ENCODE data around the gene ELL3.
A peak's percentile ranks its signal among the peaks of the same experiment; 100 is the strongest.
"Not testable (repeated sequence)": the region's sequence is repeated elsewhere in the genome, so short reads cannot be mapped to it uniquely, and the experiment has no call there.

Gene ELL3

GRCh38 chr15:43776718-43777266 is at the start of gene ELL3:
TSS of gene ELL3 (minus strand) at chr15:43776966. CDS start at chr15:43776901, 65 bp downstream.
- Histone ChIP-seq H3K4me3 (peak within 1 kb of the TSS; percentile 54 to 68), H3K27me3 (no peaks in the 10 kb centered on the region), H3K36me3 (peaks cover 1 to 25% (median 21%) of the 10 kb centered on the region in 3 donors), H3K27ac (peak within 1 kb of the TSS; percentile 88 to 89), H3K9me3 (no peaks in the 10 kb centered on the region), H3K4me1 (peaks cover 0 to 22% (median 13%) of the 10 kb centered on the region in 4 donors)
- peak; percentile 78 to 91 for DNase-seq
- intact Hi-C loops (cut with DNase I; ENCODE audit: low total_unique reads): loop anchor here (10.0 kb wide), 1 partner anchor 262 kb away; the partner anchor contains the start of gene MAP1A
- no peak for TF ChIP-seq CTCF (IDR thresholded peaks at IDR 0.05)

GRCh38 chr15:43826029-43826507 is 49.3 kb upstream of the ELL3 start:
- DNase-seq: no peak
- H3K27ac ChIP-seq: peak overlapping the region; percentile 65 to 78
- peak overlapping the region; percentile 58 to 59 for H3K4me3 ChIP-seq
- no peaks in the 10 kb centered on the region for H3K9me3 ChIP-seq
- peaks cover 0 to 4% (median 0%) of the 10 kb centered on the region in 3 donors for H3K36me3 ChIP-seq
- intact Hi-C loops (cut with DNase I; ENCODE audit: low total_unique reads): no loop called here
- no peaks in the 10 kb centered on the region for H3K27me3 ChIP-seq
- no peak for TF ChIP-seq CTCF (IDR thresholded peaks at IDR 0.05)
- peaks cover 4 to 53% (median 30%) of the 10 kb centered on the region in 4 donors for H3K4me1 ChIP-seq

- not testable (repeated sequence) for H3K9me3 ChIP-seq, H3K4me3 ChIP-seq, H3K27ac ChIP-seq, DNase-seq, H3K27me3 ChIP-seq
- intact Hi-C loops (cut with DNase I; ENCODE audit: low total_unique reads): loop anchor here (2.0 kb wide), 1 partner anchor 25 kb away; the partner anchor contains the start of genes HYPK and SERINC4
- peaks cover 0 to 11% (median 0%) of the 10 kb centered on the region in 3 donors for H3K36me3 ChIP-seq
- H3K4me1 ChIP-seq: peaks cover 4 to 53% (median 31%) of the 10 kb centered on the region in 4 donors
Measured at GRCh38 chr15:43825305-43825704, 48.5 kb upstream of the ELL3 start.

- intact Hi-C loops (cut with DNase I; ENCODE audit: low total_unique reads): loop anchor here (2.0 kb wide), 1 partner anchor 24 kb away; the partner anchor contains the start of genes HYPK and SERINC4
- no peak for TF ChIP-seq CTCF (IDR thresholded peaks at IDR 0.05)
Measured at GRCh38 chr15:43824302-43825246, 47.8 kb upstream of the ELL3 start, which contains the start of gene MFAP1. TSS of gene MFAP1 (minus strand) at chr15:43824690. CDS start at chr15:43824569, 121 bp downstream.

GRCh38 chr15:43821505-43821904 is 44.7 kb upstream of the ELL3 start:
- no peak for TF ChIP-seq CTCF (IDR thresholded peaks at IDR 0.05)
- no peak overlapping the region for H3K27ac ChIP-seq
- H3K4me1 ChIP-seq: peaks cover 4 to 38% (median 24%) of the 10 kb centered on the region in 4 donors
- H3K9me3 ChIP-seq: no peaks in the 10 kb centered on the region
- intact Hi-C loops (cut with DNase I; ENCODE audit: low total_unique reads): no loop called here
- peaks cover 5 to 24% (median 11%) of the 10 kb centered on the region in 3 donors for H3K36me3 ChIP-seq
- no peak for DNase-seq
- no peak overlapping the region for H3K4me3 ChIP-seq
- H3K27me3 ChIP-seq: no peaks in the 10 kb centered on the region

More at GRCh38 chr15:43824302-43825246, 47.8 kb upstream of the ELL3 start, which contains the start of gene MFAP1:
- Histone ChIP-seq H3K9me3 (no peaks in the 10 kb centered on the region), H3K27me3 (no peaks in the 10 kb centered on the region), H3K27ac (peak within 1 kb of the TSS; percentile 91 to 92), H3K4me3 (peak within 1 kb of the TSS; percentile 78 to 87), H3K36me3 (peaks cover 0 to 12% (median 0%) of the 10 kb centered on the region in 3 donors), H3K4me1 (peaks cover 4 to 53% (median 31%) of the 10 kb centered on the region in 4 donors)
- DNase-seq: peak; percentile 96

- DNase-seq; H3K9me3 ChIP-seq; H3K27me3 ChIP-seq; H3K27ac ChIP-seq; H3K4me1 ChIP-seq; intact Hi-C loops (cut with DNase I; ENCODE audit: low total_unique reads); H3K4me3 ChIP-seq: not testable (repeated sequence)
- H3K36me3 ChIP-seq: peaks cover 58 to 76% (median 71%) of the 10 kb centered on the region in 3 donors
Measured at GRCh38 chr15:43815064-43815463, 38.3 kb upstream of the ELL3 start.

Data from tibial artery (tissue), 4 donors.